Stimulated activated CD8-positive, alpha-beta memory T cell treated with anti-CD3 and anti-CD28 coated beads, Interleukin-12 subunit alpha, Interleukin-12 subunit beta, amount 100 ng/mL, for 1 hour (primary cell): ENCODE results near the gene BPIFB2.
A peak's percentile ranks its signal among the peaks of the same experiment; 100 is the strongest.
"Not testable (repeated sequence)": the region's sequence is repeated elsewhere in the genome, so short reads cannot be mapped to it uniquely, and the experiment has no call there.

Experiments
- DNase-seq: peaks from one replicate; pipeline ENCODE4 v3.0.0-alpha.2; 2020; ENCODE audit warnings: low read depth

Gene BPIFB2

GRCh38 chr20:32971703-32972161 lies 35.8 kb upstream of the BPIFB2 start:
- no peak for DNase-seq

GRCh38 chr20:32972181-32973076 lies 35.1 kb upstream of the BPIFB2 start:
- DNase-seq = peak; percentile 73

- DNase-seq = no peak
These were observed 34.3 kb upstream of the BPIFB2 start for GRCh38 chr20:32973077-32973717.

- DNase-seq = not testable (repeated sequence)
These were observed 33.1 kb upstream of the BPIFB2 start for GRCh38 chr20:32974204-32975064.

GRCh38 chr20:32975121-32975520 lies 32.4 kb upstream of the BPIFB2 start:
- not testable (repeated sequence) for DNase-seq

GRCh38 chr20:32975698-32976674 lies 31.5 kb upstream of the BPIFB2 start:
- DNase-seq = no peak

- DNase-seq = no peak
These were observed 30.8 kb upstream of the BPIFB2 start for GRCh38 chr20:32976746-32977145.

- DNase-seq = no peak
These were observed 30.1 kb upstream of the BPIFB2 start for GRCh38 chr20:32977281-32978008.

- DNase-seq = no peak
These were observed 29.5 kb upstream of the BPIFB2 start for GRCh38 chr20:32978009-32978335.

- no peak for DNase-seq
These were observed 28.1 kb upstream of the BPIFB2 start for GRCh38 chr20:32979201-32979998.

GRCh38 chr20:32980131-32980941 lies 27.2 kb upstream of the BPIFB2 start:
- no peak for DNase-seq

GRCh38 chr20:32980990-32981389 lies 26.5 kb upstream of the BPIFB2 start:
- no peak for DNase-seq

GRCh38 chr20:32982617-32983458 lies 24.7 kb upstream of the BPIFB2 start:
- DNase-seq = no peak

GRCh38 chr20:32983459-32984112 lies 23.9 kb upstream of the BPIFB2 start:
- DNase-seq = no peak

GRCh38 chr20:32984196-32984595 lies 23.3 kb upstream of the BPIFB2 start:
- no peak for DNase-seq

- no peak for DNase-seq
These were observed 22.7 kb upstream of the BPIFB2 start for GRCh38 chr20:32984631-32985354.

- no peak for DNase-seq
These were observed 21.9 kb upstream of the BPIFB2 start for GRCh38 chr20:32985596-32985995.
